PC-3 (cell line): ENCODE measurements around the gene ETV6. TPM values are rescaled to one million over a fixed set of nuclear protein-coding genes. Genes with fewer than 3 reads are reported as not detected.

ENCODE experiments used
- ATAC-seq: fragments of 200-7000 bp; cut with Tn5 transposase; 2 replicates; pipeline ENCODE4 v1.9.1; 2020; ENCODE audit warnings: mild to moderate bottlenecking, moderate library complexity
- BruUV-seq: library from RNA; stranded (reverse); fragments of 400-500 nt; replicated peaks from 2 replicates; lab custom pipeline; 2021; lab: Mats Ljungman, UMichigan
- CTCF ChIA-PET: fragments of 300-600 bp; sonication (Branson Sonifier 250); formaldehyde crosslinking; loops from one replicate; lab custom pipeline; 2022; ENCODE audit warnings: antibody characterized with exemption; lab: Charles Lee
- POLR2A ChIA-PET: fragments of 300-600 bp; sonication (Branson Sonifier 250); formaldehyde crosslinking; loops from one replicate; lab custom pipeline; 2022; ENCODE audit warnings: antibody characterized with exemption; ENCODE audit not compliant: unreplicated experiment; lab: Charles Lee
- DNase-seq: peaks from one replicate; pipeline ENCODE4 v3.0.0-alpha.2; 2015
- H2AFZ ChIP-seq: fragments of 300-600 bp; sonication (generic); 2 replicates; pipeline ENCODE4 v1.6.0; 2016; ENCODE audit warnings: antibody characterized with exemption, low read length
- H3F3A ChIP-seq: fragments of 300-600 bp; sonication (generic); one replicate; pipeline ENCODE4 v1.6.0; 2017; ENCODE audit warnings: antibody characterized with exemption, low read length, control low read depth, mild to moderate bottlenecking; ENCODE audit not compliant: unreplicated experiment
- H3K27ac ChIP-seq: fragments of 300-600 bp; sonication (generic); 2 replicates; pipeline ENCODE4 v1.5.1; 2016; ENCODE audit warnings: mild to moderate bottlenecking, low read length
- H3K27me3 ChIP-seq: fragments of 300-600 bp; sonication (generic); 2 replicates; pipeline ENCODE4 v1.6.1; 2016; ENCODE audit warnings: low read length, mixed read lengths
- H3K36me3 ChIP-seq: fragments of 300-600 bp; sonication (generic); 2 replicates; pipeline ENCODE4 v1.6.1; 2016; ENCODE audit warnings: low read depth, mixed run types, low read length, mixed read lengths
- H3K4me1 ChIP-seq: fragments of 300-600 bp; sonication (generic); 2 replicates; pipeline ENCODE4 v1.5.1; 2016; ENCODE audit warnings: low read length; ENCODE audit not compliant: insufficient read depth
- H3K4me2 ChIP-seq: fragments of 300-600 bp; sonication (generic); 2 replicates; pipeline ENCODE4 v1.6.0; 2016; ENCODE audit warnings: low read length
- H3K4me3 ChIP-seq: fragments of 300-600 bp; sonication (generic); 2 replicates; pipeline ENCODE4 v1.5.1; 2016; ENCODE audit warnings: mild to moderate bottlenecking, low read length, mixed read lengths
- H3K79me2 ChIP-seq: fragments of 300-600 bp; sonication (generic); 2 replicates; pipeline ENCODE4 v1.6.1; 2017; ENCODE audit warnings: low read length, mixed read lengths
- H3K9ac ChIP-seq: fragments of 300-600 bp; sonication (generic); 2 replicates; pipeline ENCODE4 v1.6.0; 2016; ENCODE audit warnings: mild to moderate bottlenecking, low read length
- H3K9me2 ChIP-seq: fragments of 300-600 bp; sonication (generic); replicated peaks from 2 replicates; pipeline ENCODE4 v1.6.1; 2016; ENCODE audit warnings: mixed run types, low read length, mixed read lengths
- H3K9me3 ChIP-seq: fragments of 300-600 bp; sonication (generic); 2 replicates; pipeline ENCODE4 v1.6.1; 2016; ENCODE audit warnings: low read length, mixed read lengths
- H4K20me1 ChIP-seq: fragments of 300-600 bp; sonication (generic); 2 replicates; pipeline ENCODE4 v1.6.1; 2016; ENCODE audit warnings: low read length, mixed read lengths
- EZH2 ChIP-seq: fragments of 300-600 bp; sonication (generic); IDR thresholded peaks from one replicate; pipeline ENCODE4 v1.6.1; 2017; ENCODE audit warnings: antibody characterized with exemption, mild to moderate bottlenecking, low read length; ENCODE audit not compliant: unreplicated experiment
- EZH2phosphoT487 ChIP-seq: fragments of 300-600 bp; sonication (generic); IDR thresholded peaks from 2 replicates; pipeline ENCODE4 v1.6.1; 2018; ENCODE audit warnings: mild to moderate bottlenecking, antibody characterized with exemption, low read length, borderline replicate concordance
- intact Hi-C: fragments of 100-400 bp; cut with micrococcal nuclease; formaldehyde crosslinking; loops from 2 replicates; pipeline ENCODE4 v1.9.0; 2023
- total RNA-seq: library from RNA; depleted of rRNA; stranded (reverse); fragments of >200 nt; gene quantifications from 2 replicates; pipeline ENCODE4 v1.2.3, GENCODE V29; 2014
- TF ChIP-seq, protein P1 (sequence below): fragments of 300-600 bp; sonication (generic); conservative IDR thresholded peaks from 2 replicates; pipeline ENCODE4 v1.5.1; 2017; ENCODE audit warnings: antibody characterized with exemption, low read depth, mild to moderate bottlenecking, low read length

ETV6 gene
- total RNA-seq, 1 experiment from 2014 or later = 5.0 TPM

DNA sequence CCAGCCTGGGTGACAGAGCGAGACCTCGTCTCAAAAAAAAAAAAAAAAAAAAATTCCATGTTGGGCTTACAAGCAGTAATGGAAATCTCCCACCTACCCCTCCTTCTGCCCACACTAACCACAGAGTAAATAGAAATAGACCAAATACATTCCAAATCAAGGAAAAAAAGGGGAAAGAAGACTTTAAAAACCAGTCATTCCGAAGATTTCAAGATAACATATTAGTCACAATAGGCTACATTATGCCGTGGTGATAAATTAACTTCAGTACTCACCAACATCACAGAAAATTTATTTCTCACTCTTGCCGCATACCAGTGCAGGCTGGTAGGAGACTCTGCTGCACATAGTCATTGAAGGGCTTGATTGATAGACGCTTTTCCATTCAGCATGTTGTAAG lies 15.5 kb upstream of the ETV6 start:
- DNase-seq = peak; percentile 76
- H3K9me2 ChIP-seq = no peaks in the 10 kb centered on the region
- H3K4me2 ChIP-seq = peak overlapping the region; percentile 55; the same call in 1 of the 2 replicates
- H3K9ac ChIP-seq = no peak overlapping the region
- CTCF ChIA-PET = no interaction called here
- no peak overlapping the region for H2AFZ ChIP-seq
- no peak overlapping the region for H3K27ac ChIP-seq
- H3K36me3 ChIP-seq = no peaks in the 10 kb centered on the region
- ATAC-seq = peak; percentile 76
- TF ChIP-seq, protein P1, sequence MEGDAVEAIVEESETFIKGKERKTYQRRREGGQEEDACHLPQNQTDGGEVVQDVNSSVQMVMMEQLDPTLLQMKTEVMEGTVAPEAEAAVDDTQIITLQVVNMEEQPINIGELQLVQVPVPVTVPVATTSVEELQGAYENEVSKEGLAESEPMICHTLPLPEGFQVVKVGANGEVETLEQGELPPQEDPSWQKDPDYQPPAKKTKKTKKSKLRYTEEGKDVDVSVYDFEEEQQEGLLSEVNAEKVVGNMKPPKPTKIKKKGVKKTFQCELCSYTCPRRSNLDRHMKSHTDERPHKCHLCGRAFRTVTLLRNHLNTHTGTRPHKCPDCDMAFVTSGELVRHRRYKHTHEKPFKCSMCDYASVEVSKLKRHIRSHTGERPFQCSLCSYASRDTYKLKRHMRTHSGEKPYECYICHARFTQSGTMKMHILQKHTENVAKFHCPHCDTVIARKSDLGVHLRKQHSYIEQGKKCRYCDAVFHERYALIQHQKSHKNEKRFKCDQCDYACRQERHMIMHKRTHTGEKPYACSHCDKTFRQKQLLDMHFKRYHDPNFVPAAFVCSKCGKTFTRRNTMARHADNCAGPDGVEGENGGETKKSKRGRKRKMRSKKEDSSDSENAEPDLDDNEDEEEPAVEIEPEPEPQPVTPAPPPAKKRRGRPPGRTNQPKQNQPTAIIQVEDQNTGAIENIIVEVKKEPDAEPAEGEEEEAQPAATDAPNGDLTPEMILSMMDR = no peak
- TF ChIP-seq EZH2phosphoT487 (no peak), EZH2 (no peak)
- peaks cover 7% of the 10 kb centered on the region for H3K4me1 ChIP-seq
- H3F3A ChIP-seq = no peaks in the 10 kb centered on the region
- no peak overlapping the region for H3K4me3 ChIP-seq
- POLR2A ChIA-PET = no interaction called here
- intact Hi-C loops = no loop called here
- H3K79me2 ChIP-seq = no peaks in the 10 kb centered on the region
- H3K9me3 ChIP-seq = no peaks in the 10 kb centered on the region
- no peaks in the 10 kb centered on the region for H4K20me1 ChIP-seq
- H3K27me3 ChIP-seq = no peaks in the 10 kb centered on the region
- BruUV-seq = no TSS peak

DNA sequence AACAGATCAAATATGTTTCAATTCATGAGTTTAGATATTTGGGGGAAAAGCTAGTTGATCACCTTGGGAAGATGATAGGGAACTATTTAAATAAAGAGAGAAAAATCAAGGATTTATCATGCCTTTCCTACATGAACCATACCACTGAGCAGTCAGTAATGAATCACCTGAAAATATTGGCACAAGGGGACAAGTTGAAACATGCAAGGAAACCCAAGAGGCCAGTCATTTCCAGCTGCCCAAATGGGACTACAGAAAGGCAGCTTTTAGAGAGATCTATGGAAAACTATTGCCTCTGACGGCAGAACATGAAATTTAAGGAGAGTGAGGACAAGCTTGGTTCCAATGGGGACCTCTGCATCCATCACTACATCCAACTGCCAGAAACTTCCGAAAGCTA lies 14.1 kb upstream of the ETV6 start:
- intact Hi-C loops = no loop called here
- no peak overlapping the region for H3K4me3 ChIP-seq
- no peaks in the 10 kb centered on the region for H3K36me3 ChIP-seq
- DNase-seq (peak; percentile 51), ATAC-seq (0 out of 2 replicates have a peak, but pooled peaks have one; percentile 20)
- H3K9me2 ChIP-seq = no peaks in the 10 kb centered on the region
- no peak overlapping the region for H2AFZ ChIP-seq
- no peaks in the 10 kb centered on the region for H4K20me1 ChIP-seq
- BruUV-seq = no TSS peak
- no peaks in the 10 kb centered on the region for H3F3A ChIP-seq
- H3K4me2 ChIP-seq = no peak overlapping the region
- H3K4me1 ChIP-seq = peaks cover 7% of the 10 kb centered on the region
- H3K9me3 ChIP-seq = no peaks in the 10 kb centered on the region
- ChIA-PET POLR2A (no interaction called here), CTCF (no interaction called here)
- H3K27me3 ChIP-seq = no peaks in the 10 kb centered on the region
- no peak overlapping the region for H3K9ac ChIP-seq
- TF ChIP-seq, protein P1 = no peak
- TF ChIP-seq EZH2 (no peak), EZH2phosphoT487 (no peak)
- H3K79me2 ChIP-seq = no peaks in the 10 kb centered on the region
- H3K27ac ChIP-seq = no peak overlapping the region

DNA sequence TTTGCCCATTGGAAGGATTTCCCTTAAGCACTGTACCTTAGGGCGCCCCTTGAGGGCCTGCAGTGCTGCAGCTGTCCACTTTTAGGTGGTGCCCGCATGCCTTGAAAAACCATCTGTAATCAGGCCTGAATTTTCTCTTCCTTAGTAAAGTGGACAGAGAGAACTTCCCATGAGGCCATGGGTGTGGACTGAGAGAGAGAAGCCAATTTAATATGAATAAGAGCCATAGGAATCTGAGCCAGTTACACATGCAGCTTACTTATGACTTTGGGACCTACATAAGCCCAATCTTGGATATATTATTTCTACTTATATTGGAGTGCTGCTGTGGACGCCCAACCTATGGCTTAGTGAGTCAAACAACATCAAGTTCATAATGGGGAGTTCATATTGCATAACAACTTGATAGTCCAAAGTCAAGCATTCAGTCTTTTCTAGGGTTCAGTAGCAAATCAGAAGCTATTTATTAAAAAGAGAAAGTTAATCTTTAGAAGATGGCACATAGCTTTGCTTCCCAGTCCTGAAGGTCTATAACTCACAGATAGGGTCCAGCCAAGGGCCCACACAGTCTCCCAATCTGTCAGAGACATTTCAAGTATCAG lies 11.1 kb upstream of the ETV6 start:
- no TSS peak for BruUV-seq
- H3F3A ChIP-seq = no peaks in the 10 kb centered on the region
- no peaks in the 10 kb centered on the region for H3K9me2 ChIP-seq
- no peaks in the 10 kb centered on the region for H3K27me3 ChIP-seq
- TF ChIP-seq EZH2 (no peak), EZH2phosphoT487 (no peak)
- TF ChIP-seq, protein P1 = no peak
- H3K27ac ChIP-seq = no peak overlapping the region
- H3K4me2 ChIP-seq = no peak overlapping the region
- H4K20me1 ChIP-seq = no peaks in the 10 kb centered on the region
- H3K9ac ChIP-seq = no peak overlapping the region
- DNase-seq (no peak), ATAC-seq (no peak)
- no peak overlapping the region for H2AFZ ChIP-seq
- H3K79me2 ChIP-seq = no peaks in the 10 kb centered on the region
- no peak overlapping the region for H3K4me3 ChIP-seq
- intact Hi-C loops = no loop called here
- ChIA-PET POLR2A (no interaction called here), CTCF (no interaction called here)
- no peaks in the 10 kb centered on the region for H3K36me3 ChIP-seq
- peaks cover 7% of the 10 kb centered on the region for H3K4me1 ChIP-seq
- H3K9me3 ChIP-seq = no peaks in the 10 kb centered on the region
